GM21529 (cell line): ENCODE results near the gene SYNJ2BP.

Experiments
- ATAC-seq: cut with Tn5 transposase; IDR thresholded peaks from one replicate; pipeline ENCODE4 v1.9.1; 2021; ENCODE audit not compliant: unreplicated experiment

Gene SYNJ2BP

DNA sequence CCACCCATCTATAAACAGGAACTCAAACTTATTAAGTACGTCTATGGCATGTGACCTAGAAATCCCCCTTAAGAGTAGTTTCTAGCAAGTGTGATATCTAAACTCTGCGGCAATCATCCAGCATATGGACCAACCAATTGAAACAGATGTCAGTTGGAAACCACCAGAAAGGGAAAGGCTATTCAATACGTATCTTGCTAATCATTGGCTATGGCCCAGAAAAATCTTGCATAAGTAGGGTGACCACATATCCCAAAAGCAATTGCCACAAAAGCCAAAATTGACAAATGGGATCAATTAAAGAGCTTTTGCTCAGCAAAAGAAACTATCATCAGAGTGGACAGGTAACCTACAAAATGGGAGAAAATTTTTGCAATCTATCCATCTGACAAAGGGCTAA lies 24.2 kb downstream of the SYNJ2BP start:
- ATAC-seq: no peak

DNA sequence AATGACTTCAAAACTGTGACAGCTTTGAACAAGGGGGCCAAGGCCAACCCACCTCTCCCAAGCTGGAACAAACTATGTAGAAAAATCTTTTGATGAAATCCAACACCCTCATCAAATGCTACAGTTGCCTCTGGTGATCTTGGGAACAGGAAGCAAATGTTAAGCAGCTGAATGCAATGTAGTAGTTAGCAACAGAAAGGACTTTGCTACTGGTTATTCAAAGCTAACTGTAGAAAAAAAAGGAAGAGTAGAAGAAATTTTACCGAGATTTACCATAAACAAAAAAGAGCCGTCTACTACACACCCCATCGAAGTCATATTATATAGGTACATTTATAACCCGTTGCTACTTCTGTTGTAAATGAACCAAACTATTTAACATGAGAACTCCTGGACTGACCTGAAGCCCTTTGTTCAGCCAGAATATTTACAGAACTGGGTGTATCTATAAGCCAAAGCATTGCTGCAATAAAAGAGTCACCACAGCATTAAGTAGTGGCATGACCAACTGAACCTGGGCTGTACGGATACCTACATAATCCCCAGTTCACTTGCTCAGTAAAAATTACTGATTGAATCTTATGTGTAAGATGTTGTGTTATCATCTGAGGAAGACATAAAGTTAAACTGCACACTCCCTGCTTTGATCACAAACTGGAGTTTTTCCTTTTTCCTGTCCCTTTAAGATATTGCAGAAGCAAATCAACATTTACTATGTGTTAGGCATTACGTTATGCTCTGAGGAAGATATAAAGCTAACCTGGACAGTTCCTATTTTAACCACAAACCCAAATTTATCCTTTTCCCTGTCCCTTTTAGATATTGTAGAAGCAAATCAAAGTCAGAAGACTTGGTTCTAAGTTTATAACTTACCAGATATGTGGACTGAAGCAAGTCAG lies 25.1 kb downstream of the SYNJ2BP start:
- no peak for ATAC-seq

DNA sequence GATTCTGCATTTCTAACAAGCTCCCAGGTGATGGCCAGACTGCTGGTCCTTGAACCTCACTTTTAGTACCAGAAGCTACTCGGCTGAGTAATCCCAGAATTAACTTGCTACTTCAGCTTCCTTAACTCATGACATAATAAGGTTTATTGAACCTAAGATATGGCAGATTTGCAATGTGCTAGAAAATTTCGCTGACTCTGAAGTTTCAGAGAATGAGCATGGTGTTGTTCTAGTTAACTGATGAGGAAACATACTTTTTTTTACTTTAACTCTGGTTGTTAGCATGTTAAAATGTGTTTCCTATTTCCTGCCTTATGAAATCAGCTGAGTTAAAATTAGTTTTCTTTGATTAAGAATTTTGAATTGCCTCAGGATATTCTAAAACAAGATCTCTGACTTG lies 34.4 kb downstream of the SYNJ2BP start:
- no peak for ATAC-seq

DNA sequence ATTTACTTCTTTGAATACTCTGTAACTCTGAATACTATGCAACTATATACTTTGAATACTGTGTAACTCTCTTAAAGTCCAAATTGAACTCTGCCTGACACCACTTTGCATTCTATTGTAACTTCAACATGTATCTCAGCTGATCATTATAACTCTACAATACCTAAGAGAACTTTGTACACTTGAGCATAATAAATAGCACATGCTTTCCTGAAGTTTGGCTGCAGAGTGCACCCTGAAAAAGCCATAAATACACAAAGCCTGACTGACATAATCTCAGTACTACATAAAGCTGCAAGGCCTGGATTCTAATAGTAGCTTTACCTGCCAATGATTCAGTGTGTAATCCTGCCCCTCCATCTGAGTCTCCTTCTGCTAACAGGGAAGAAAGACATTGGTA lies 36.1 kb downstream of the SYNJ2BP start:
- ATAC-seq: no peak

DNA sequence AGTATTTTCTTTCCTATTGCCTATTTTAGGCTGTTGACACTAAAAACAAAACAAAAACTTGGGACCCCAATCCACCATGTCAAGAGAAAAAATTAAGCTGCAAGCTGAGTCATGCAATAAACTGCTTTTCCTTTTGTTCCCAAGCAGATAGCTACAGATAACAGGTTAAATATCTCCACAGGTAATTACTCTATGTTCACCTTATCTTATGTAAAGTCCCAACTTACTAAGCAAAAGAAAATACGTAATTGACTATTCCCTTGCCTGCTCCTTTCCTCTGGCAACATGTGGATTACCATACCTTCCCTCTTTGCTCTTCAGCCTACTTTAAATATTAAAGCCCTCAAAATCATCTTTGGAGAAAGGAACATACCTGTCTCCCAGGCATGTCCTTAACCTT lies 38.2 kb downstream of the SYNJ2BP start:
- no peak for ATAC-seq
